Measurements from ENCODE around the gene ZNF697.
"Not testable (repeated sequence)": the region's sequence is repeated elsewhere in the genome, so short reads cannot be mapped to it uniquely, and the experiment has no call there.

The ZNF697 gene

DNA sequence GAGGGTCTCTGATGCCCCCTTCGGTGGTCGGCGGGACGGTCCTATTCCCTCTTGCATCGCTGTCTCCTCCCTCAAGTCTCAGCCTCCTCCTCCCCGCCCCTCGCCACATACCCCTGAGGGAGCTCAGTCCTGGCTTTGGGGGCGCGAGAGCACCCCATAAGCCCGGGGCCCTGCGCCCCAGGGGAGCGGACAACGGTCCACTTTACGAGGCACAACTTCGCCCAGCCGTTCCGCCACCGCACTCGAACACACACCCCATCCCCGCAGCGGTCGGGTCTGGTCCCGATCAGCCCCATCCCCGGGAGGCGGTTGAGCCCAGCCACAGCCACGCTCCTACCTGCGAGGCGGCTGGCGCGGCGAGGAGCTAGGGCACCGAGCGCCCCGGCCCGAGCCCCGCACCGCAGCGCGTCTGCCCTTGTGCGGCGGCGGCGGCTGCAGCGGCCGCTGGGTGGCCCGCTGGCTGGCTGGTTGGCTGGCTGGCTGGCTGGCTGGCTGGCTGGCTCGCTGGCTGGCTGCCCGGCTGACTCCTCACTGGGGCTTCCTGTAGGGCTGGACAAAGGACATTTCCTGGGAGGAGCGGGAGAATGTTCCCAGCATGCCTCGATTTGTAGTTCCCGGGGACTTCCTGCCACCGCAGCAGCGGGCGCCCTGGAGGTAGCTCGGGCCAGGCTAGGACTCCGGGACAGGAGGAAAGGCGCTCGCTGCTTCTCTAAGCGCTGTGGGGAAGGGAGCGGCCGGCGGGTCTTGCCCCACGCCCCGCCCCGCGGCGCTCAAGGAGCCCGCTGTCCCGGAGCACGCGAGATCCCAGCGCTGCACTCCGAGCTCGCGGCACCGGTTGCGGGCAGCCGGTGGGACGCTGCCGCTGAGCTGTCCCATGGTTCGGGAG lies at the start of gene ZNF697:
TSS of gene ZNF697 (minus strand) at position 533 of the 886 bp plus-strand sequence. CDS start 22,166 bp downstream, outside the sequence.
- DNase-seq = peak; percentile 14

DNA sequence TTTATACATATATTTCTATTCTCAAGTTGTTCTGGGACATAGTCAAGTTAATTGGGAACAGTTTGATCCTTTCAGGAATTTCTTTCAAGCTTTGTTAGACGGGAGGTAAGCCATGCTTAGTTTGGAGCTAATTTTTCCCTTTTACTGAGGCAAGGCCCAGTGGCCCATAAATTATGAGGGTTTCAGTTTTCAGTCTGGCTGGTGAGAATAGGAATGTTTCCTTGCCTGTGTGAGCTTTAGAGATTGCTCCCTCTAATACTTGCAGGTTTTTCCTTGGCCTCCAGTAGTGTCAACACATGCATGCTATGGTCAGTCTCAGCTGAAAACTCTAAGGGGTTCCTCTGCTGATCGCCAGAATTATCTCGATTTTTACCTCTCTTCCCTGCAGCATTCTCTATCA lies 49.5 kb upstream of the ZNF697 start:
- no peak for DNase-seq

DNA sequence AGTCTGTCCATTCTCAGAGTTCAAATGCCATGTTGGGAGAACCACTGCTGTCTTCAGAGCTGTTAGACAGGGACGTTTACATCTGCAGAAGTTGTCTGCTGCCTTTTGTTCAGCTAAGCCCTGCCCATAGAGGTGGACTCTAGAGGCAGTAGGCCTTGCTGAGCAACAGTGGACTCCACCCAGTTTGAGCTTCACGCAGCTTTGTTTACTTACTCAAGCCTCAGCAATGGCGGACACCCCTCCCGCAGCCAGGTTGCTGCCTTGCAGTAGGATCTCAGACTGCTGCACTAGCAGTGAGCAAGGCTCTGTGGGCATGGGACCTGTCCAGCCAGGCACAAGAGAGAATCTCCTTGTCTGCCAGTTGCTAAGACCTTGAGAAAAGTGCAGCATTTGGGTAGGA lies 48.8 kb upstream of the ZNF697 start:
- DNase-seq = not testable (repeated sequence)

DNA sequence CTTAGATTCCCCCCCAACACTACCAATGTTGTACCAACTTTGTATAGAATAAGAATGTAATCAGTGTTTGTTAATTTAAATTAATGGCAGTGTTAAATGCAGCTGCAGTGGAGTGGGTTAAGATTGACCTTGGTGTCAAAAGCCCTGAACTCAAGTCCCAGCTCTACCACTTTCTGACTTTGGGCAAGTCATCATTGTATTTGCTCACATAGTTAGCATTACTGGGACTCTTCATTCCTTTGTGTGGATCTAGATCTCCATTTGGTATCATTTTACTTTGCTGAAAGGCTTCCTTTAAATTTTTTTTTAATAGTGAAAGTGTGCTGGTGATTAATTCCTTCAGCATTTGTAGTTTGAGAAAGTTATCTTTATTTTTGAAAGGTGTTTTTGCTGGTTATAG lies 41.4 kb upstream of the ZNF697 start:
- no peak for DNase-seq

DNA sequence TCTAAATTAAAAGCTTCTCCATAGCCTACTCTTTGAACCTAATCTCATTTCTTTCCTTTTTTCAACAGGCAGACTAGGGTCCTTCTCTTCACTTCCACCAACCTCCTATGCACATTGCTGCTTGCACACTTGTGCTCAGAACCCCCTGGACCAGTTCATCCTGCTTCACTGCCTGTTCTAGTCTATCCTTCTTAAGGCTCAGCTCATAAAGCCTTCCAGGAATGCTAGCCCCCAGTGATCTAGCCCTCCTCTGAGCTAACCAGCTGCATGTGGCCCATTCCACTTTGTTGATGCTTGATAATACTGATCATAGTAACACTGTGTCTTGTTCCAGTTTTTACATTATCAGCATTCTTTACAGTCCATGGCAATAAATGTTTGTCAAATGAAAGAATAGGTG lies 40.7 kb upstream of the ZNF697 start:
- DNase-seq = no peak

DNA sequence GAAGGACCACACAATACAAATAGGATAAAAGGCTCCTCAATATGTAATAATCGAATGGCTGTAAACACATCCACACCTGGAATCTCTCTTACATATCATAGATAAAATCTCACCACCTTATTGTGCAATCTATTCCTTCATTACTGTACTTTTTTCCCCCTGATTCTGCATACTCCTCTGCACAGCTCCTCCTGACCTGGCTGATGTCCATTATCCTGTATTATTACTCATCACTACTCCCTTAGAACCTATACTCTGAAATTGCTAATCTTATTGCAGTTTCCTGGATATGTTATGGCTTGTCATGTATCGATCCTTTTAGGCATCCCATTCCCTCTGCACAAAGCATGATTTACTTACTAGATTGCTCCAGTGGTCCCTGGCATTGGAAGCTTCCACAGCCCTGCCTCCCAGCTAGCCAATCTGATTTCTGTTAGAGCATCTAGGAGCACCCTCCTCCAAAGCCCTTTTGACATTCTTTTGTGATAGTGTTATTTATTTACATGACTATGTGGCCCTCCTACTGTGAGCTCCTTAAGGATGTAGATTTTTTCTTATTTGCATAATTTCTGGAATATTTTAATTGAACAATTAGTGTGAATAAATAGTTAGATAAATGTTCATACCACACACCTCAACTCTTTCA lies 39.5 kb upstream of the ZNF697 start:
- DNase-seq = no peak

DNA sequence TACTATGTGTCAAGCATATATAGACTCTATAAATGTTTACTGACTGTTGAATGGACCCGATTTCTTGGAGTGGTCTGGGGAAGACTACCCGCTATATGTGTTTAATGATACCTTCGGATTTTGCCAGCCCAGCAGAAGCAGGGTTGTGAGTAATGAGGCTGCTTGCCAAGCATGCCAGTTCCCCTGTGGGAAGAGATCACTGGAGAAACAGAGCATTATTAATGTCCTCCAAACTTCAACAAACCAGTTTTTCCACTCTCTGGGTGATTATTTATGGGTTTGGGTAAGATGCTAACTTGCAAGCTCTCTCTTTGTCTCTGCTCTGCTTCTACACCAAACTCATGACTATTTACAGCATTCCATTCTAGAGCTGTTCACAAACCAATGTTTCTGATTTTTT lies 38.6 kb upstream of the ZNF697 start:
- no peak for DNase-seq

DNA sequence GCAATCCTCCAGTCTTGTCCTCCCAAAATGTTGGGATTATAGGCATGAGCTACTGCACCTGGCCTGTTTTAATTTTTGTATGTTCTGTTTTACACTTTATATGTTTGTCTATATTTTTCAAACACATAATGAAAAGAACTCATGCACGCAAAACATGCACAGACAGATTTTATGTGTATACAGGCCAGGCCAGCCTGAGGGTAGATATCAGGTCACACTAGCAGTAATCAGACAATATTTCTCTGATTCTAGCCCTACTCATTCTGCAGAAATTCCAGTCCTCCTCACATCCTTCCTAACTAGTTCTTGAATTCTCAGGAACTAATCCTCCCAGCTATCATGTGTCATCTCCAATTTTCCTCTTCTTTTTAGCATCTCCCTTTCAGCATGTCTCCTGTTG lies 35.8 kb upstream of the ZNF697 start:
- DNase-seq = no peak

DNA sequence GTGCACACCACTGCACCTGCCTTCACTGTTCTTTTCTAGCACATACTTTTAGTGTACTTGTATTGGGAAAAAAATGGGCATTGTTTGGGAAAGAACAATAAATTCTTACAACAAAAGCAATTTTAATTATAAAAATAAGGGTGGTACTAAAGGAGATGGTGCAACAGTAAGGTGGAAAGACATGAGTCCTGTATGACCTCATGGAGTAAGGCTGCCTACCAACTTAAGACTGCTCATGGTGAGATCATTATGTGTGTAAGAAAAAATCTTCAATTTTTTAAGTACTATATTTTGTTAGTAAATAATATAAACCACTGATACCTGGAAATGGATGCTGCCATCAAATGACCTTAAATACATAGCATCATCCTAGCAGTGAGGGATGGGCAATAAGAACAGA lies 34.1 kb upstream of the ZNF697 start:
- no peak for DNase-seq

DNA sequence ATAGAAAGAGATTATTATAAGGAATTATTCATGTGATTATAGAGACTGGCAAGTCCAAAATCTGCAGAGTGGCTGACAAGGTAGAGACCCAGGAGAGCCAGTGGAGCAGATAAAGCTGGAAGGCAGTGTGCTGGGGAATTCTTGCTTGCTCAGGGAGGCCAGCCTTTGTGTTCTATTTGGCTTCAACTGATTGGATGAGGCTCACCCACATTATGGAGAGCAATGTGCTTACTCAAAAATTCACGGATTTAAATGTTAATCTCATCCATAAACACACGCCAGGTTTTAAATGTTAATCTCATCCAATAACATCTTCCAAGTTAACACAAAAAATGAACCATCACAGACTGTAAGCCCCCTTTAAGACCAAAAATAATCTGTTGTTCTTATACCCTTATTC lies 33.5 kb upstream of the ZNF697 start:
- no peak for DNase-seq

DNA sequence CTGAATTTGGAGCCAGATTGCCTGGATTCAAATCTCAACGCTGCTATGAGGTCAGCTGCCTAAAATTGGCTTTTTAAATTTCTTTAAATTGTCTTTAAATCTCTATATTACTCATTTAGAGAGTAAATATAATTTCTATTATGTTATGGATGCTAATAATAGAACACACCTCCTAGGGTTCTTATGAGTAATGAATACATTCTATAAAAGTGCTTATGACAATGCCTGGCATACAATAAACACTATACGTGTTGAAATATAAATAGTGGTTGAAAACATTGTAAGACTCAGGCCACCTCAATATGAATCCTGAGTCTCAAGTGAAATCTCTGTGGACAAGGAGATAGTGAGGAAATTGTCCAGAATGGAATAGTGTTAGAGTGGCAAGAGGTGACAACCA lies 32.7 kb upstream of the ZNF697 start:
- no peak for DNase-seq

DNA sequence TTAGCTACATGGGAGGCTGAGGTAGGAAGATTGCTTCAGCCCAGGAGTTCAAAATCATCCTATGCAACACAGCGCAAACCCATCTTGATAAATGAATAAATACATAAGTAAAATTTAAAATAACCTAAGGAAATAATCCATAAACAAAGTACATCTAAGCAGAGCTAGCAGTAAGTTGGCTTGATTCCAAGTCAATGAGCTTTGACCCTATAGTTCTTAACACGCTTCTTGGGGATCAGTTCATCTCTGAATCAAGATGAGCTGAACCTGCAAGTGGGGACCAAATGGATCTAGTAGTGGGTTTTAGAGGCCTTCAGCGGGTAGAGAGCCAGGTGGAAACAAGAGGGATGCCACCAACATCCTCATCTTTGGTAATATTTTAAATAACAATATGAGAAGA lies 32.1 kb upstream of the ZNF697 start:
- DNase-seq = no peak

DNA sequence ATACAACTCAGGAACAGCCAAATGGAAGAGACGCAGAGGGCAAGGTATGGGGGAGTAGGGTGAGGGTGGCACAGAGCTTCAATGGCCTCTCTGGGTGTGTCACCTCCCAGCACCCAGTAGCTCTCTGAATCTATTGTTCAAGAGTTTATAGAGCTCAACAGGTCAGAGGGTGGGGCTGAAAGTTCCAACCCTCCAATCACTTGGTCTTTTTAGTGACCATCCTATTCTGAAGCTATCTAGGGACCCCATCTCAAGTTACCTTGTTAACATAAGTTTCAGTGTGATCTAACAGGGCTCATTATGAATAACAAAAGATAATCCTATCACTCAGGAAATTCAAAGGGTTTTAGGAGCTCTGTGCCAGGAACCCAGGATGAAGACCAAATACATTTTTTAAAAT lies 31.2 kb upstream of the ZNF697 start:
- no peak for DNase-seq

DNA sequence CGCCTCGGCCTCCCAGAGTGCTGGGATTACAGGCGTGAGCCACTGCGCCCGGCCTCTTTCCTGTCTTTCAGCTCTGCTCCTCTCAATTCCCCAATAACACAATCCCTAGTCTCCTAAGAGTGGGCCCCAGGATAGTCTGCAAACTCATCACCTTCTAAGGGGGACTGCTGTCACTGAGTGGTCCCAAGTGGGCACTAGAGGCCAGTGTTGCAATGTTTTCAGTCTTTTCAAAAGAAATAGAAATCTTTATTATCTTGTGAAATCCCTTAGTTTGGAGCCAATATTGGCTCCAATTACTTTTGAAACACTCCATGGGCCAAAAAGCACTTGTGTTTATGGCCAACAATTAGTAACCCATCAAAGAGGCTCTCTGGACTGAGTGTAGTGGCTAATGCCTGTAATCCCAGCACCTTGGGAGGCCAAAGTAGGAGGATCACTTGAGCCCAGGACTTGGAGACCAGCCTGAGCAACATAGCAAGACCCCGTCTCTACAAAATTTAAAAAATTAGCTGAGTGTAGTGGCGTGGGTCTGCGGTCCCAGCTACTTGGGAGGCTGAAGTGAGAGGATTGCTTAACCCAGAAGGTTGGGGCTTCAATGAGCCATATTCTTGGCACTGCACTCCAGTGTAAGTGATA lies 28.6 kb upstream of the ZNF697 start:
- DNase-seq = no peak

DNA sequence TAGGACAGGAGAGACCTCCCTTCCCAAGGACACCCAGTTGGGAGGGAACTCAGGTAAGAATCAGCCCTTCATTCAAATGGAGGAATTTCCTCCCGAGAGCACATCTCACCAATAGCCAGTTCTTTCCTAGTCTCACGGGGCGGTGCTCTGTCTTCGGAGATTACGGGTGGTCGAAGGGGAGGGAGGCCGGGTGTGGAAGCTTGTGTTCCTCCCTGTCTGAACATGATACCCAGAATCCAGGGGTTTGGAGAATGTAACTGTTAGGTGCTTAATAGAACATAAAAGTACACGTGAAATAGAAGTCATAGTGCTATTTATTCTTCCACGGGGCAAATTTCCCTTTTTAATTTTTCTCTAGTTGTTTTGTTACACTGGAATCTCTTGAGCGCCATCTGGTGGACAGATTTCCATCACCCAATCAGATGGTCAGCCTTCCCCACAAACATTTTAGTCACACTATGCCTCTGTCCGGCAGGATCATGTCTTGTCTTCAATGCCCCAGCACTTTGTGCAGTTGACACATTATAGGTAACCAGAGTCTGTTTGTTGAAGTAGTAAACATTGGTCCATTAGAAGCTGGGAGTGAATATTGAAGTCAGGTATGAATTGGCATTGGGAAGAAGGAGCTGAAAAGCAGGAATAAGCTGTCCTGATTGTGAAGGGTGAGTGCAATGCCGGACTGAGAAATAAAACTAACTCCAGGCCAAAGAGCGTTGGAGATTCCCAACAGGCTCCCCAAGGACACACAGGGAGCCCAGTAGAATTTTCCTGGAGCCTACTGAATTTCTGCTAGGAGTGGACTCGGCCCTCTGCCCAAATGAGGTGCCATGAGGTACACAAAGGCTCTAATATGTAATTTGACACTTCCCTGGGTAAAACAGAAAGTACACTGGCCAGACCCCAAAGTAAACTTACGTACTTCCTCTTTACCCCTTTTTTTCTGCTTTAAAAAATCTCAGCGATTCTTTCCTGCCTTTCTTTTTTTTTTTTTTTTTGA lies 27.6 kb upstream of the ZNF697 start:
- peak; percentile 69 for DNase-seq

DNA sequence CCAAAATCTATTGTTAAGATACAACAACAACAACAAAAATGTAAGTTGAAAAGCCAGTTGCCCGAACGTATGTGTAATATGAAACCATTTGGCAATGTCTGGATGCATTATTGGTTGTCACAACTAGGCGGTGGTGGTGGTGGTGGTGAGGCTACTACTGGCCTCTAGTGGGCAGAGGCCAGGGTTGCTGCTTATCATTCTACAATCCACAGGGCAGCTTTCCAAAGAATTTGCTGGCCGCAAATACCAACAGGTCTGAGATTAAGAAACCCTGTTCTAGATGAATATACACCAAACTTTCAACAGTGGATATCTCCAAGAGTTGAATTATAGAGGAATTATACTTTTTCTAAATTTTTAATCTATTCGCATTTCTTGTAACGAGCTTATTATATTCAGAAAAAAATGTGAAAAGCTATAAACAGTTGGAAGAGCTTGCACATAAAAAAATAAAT lies 26.8 kb upstream of the ZNF697 start:
- DNase-seq = peak; percentile 3

DNA sequence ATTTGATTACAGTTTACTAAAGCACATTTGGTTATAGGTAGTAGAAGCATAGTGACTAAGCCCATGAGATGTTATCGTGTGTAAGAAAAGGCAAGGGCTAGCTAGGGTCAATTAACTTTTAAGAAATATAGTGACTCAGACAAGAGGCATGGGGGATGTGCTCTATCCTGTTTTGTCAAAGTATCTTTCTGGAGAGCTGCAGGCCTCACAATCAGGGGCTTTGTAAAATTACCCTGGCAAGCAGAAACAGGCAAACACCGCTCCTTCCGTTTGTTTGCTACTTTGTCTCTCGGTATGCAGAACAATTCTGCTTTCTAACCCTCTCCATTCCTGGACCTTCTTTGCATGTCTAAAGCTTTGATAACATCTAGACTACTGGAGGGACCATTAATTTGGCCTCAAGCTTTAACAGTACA lies 26.1 kb upstream of the ZNF697 start:
- DNase-seq = no peak

DNA sequence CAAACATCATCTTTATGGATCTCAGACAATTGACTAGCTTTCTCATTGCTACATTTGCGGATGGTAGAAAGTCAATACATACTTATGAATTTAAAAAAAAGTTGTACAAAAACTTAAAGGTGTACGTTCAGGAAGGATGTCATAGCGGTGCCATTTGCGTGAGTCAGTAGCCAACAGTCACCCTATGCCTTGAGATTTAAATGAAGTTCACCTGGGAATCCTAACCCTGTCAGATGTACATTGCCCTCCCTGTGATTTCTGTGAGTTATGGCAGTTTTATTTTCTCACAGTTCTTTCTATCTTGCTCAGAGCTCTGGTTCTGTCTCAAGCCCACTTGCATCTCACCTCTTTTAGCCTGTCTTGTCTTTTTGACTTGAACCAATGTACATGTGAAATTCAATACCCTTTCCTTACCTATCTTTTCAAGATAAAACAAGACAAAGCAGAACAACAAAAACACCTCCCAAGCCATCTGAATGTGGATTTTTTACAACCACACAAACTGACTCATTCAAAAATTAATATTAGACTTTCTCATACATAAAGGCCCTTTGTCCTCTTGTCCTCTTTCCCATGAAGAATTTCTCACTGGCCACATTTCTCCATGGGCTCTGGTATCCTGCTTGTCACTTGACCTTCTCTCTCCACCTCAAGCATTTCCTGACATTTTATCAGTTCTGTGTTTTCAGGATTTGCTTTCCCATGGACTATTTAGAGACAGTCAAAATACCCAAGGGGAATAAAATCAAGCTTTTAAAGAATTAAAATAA lies 25.3 kb upstream of the ZNF697 start:
- DNase-seq = no peak

DNA sequence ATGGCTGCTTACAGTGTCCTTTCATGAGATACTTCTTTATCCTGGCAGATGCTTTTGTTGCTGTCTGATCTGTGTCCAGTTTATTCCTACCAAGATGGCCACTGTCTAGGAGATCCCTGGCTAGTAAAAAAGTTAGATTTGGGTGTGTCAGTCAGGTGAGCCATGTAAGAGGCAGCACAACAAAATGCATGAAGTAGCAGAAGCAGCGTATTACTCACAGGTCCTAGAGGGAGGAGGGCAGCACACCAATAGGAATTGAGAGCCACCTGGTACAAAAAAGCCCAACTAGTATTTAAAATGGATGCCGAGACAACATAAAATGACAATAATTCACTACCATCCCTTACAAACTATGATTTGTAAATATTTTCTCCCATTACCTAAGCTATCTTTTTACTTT lies 22.8 kb upstream of the ZNF697 start:
- no peak for DNase-seq

DNA sequence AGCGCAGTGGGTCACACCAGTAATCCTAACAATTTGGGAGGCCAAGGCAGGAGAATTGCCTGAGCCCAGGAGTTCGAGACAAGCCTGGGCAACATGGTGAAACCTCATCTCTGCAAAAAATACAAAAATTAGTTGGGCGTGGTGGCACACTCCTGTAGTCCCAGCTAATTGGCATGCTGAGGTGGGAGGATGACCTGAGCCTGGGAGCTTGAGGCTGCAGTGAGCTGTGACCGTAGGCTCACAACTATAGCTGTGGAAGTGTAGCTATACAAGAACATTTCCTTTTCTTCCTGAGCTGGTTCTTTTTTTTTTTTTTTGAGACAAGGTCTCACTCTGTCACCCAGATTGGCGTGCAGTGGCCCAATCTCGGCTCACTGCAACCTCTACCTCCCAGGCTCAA lies 19.1 kb upstream of the ZNF697 start:
- no peak for DNase-seq

DNA sequence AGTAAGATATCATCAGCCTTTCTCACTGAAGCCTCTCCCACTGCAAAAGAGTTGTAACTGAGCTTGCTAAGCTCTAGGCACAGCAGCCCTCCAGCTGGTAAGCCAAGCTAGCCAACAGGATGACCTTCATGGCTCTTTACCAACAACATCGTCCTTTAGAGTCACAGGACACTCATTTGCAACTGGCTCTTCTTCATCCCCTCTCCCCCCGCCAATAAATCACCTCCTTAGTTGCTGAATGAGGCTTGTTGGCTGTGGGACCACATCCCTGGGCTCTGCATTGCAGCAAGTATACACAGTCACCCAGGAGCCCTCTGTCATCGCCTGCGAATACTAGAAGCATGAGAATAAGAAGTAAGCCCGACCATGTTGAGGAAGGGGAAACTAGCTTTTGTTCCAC lies 16.0 kb upstream of the ZNF697 start:
- no peak for DNase-seq

DNA sequence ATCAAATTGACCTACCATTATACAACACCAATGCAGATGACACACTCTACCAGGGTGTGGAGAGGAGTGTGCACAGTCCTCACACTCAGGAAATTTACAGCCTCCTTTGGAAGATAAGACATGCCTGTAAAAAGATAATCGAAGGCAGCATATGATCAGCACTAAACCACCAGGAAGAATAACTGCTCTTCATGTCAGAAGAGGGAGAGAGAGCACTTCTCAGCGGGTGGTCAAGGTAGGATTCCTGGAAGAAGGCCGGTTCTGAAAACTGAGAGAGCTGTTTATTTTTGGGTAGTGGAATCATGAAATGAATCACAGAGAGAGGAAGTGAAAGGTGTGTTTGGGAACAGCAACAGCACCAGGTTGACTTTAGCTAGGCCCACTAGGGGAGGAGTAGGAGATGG lies 14.0 kb upstream of the ZNF697 start:
- DNase-seq = no peak

All from CD4-positive, alpha-beta T cell treated with Interleukin-6 for 4 hours (primary cell).